SK-N-SH (cell line): ENCODE measurements around the gene PARD3B. TPM values are rescaled to one million over a fixed set of nuclear protein-coding genes. Genes with fewer than 3 reads are reported as not detected.

Source experiments
- CTCF ChIA-PET: fragments of 300-600, 350-600 bp; formaldehyde crosslinking; extraction: SDS; loops from one replicate; lab custom pipeline; 2021; lab: Yijun Ruan, JAX
- POLR2A ChIA-PET: fragments of 350-600 bp; sonication (Branson Sonifier 250); formaldehyde crosslinking; extraction: SDS; loops from one replicate; lab custom pipeline; 2020; ENCODE audit warnings: antibody characterized with exemption, inconsistent platforms; lab: Yijun Ruan, JAX
- DNase-seq: peaks from one replicate; pipeline ENCODE4 v3.0.0; 2012
- H2AFZ ChIP-seq: fragments of 200-600 bp; sonication (generic); 2 replicates; pipeline ENCODE4 v1.8.1; 2016; ENCODE audit warnings: antibody characterized with exemption, mild to moderate bottlenecking, low read depth
- H3F3A ChIP-seq: fragments of 200-600 bp; sonication (generic); replicated peaks from 2 replicates; pipeline ENCODE3; 2016; ENCODE audit warnings: antibody characterized with exemption, mild to moderate bottlenecking; ENCODE audit not compliant: insufficient read depth
- H3K27ac ChIP-seq, 2 experiments: fragments of 200-500 bp in 1 of 2; fragments of 200-600 bp in 1 of 2; sonication (Bioruptor generic) in 1 of 2; sonication (generic), shearing (Covaris generic) in 1 of 2; 2 replicates each; pipeline versions ENCODE4 v1.5.1 to v1.6.1; 2014 to 2016; ENCODE audit warnings: low read depth in 2 of 2, inconsistent platforms in 1 of 2, low read length in 1 of 2, mild to moderate bottlenecking in 1 of 2, mixed read lengths in 1 of 2
- H3K27me3 ChIP-seq: fragments of 200-600 bp; sonication (generic), shearing (Covaris generic); 2 replicates; pipeline ENCODE4 v1.6.1; 2016; ENCODE audit warnings: mixed run types; ENCODE audit not compliant: insufficient read depth
- H3K36me3 ChIP-seq, 2 experiments: fragments of 200-500 bp in 1 of 2; fragments of 200-600 bp in 1 of 2; sonication (Bioruptor generic) in 1 of 2; sonication (generic) in 1 of 2; replicated peaks in 1 of 2; 2 replicates each; pipeline versions ENCODE3 to v1.5.1; 2014 to 2016; ENCODE audit warnings: low read length in 1 of 2, mild to moderate bottlenecking in 1 of 2; ENCODE audit not compliant: insufficient read depth in 2 of 2, control insufficient read depth in 1 of 2
- H3K4me1 ChIP-seq, 2 experiments: fragments of 200-500 bp in 1 of 2; fragments of 200-600 bp in 1 of 2; sonication (Bioruptor generic) in 1 of 2; sonication (generic), shearing (Covaris generic) in 1 of 2; 2 replicates each; pipeline versions ENCODE4 v1.5.1 to v1.6.1; 2014 to 2016; ENCODE audit warnings: low read depth in 1 of 2, low read length in 1 of 2, mixed run types in 1 of 2; ENCODE audit not compliant: insufficient read depth in 2 of 2, control insufficient read depth in 1 of 2
- H3K4me2 ChIP-seq: fragments of 200-600 bp; sonication (generic), shearing (Covaris generic); 2 replicates; pipeline ENCODE4 v1.6.1; 2017; ENCODE audit warnings: mixed run types
- H3K4me3 ChIP-seq, 2 experiments: fragments of 200-500 bp in 1 of 2; fragments of 200-600 bp in 1 of 2; sonication (Bioruptor generic) in 1 of 2; sonication (generic), shearing (Covaris generic) in 1 of 2; 2 replicates each; pipeline versions ENCODE4 v1.5.1 to v1.8.1; 2014 to 2016; ENCODE audit warnings: low read depth in 2 of 2, inconsistent platforms in 1 of 2, low read length in 1 of 2, mild to moderate bottlenecking in 1 of 2, mixed read lengths in 1 of 2, moderate library complexity in 1 of 2
- H3K79me2 ChIP-seq: fragments of 200-600 bp; sonication (generic); 2 replicates; pipeline ENCODE4 v1.8.1; 2017; ENCODE audit warnings: mild to moderate bottlenecking; ENCODE audit not compliant: insufficient read depth
- H3K9ac ChIP-seq: fragments of 200-600 bp; sonication (generic); 2 replicates; pipeline ENCODE4 v1.6.1; 2017; ENCODE audit warnings: mixed run types
- H3K9me2 ChIP-seq: fragments of 200-600 bp; sonication (generic); 2 replicates; pipeline ENCODE4 v1.6.1; 2017; ENCODE audit warnings: mixed run types
- H3K9me3 ChIP-seq: fragments of 200-600 bp; sonication (generic); 2 replicates; pipeline ENCODE4 v1.6.1; 2017; ENCODE audit warnings: mixed run types, mild to moderate bottlenecking, moderate library complexity
- H4K20me1 ChIP-seq: fragments of 200-600 bp; sonication (generic); 2 replicates; pipeline ENCODE4 v1.6.1; 2017; ENCODE audit warnings: mild to moderate bottlenecking, mixed run types; ENCODE audit not compliant: insufficient read depth
- ELF1 ChIP-seq: IDR thresholded peaks from 2 replicates; pipeline ENCODE4 v1.4.0; 2012
- EZH2phosphoT487 ChIP-seq: fragments of 200-600 bp; sonication (generic); IDR thresholded peaks from 2 replicates; pipeline ENCODE4 v1.6.1; 2017; ENCODE audit warnings: low read depth, mixed run types, mild to moderate bottlenecking, antibody characterized with exemption, moderate library complexity, borderline replicate concordance
- FOXJ3 ChIP-seq: sonication (generic); formaldehyde crosslinking; IDR thresholded peaks from 2 replicates; pipeline ENCODE4 v1.5.1; 2020; ENCODE audit warnings: mild to moderate bottlenecking, missing genetic modification reagents
- FOXM1 ChIP-seq: IDR thresholded peaks from 2 replicates; pipeline ENCODE4 v1.4.0; 2012; ENCODE audit warnings: low read depth, mild to moderate bottlenecking
- GABPA ChIP-seq: IDR thresholded peaks from 2 replicates; pipeline ENCODE4 v1.4.0; 2012; ENCODE audit warnings: low read depth, mild to moderate bottlenecking
- MXI1 ChIP-seq: IDR thresholded peaks from 2 replicates; pipeline ENCODE4 v1.6.1; 2012; ENCODE audit warnings: mild to moderate bottlenecking, low read depth, low read length, improper control_type of control experiment
- NFIC ChIP-seq: IDR thresholded peaks from 2 replicates; pipeline ENCODE4 v1.4.0; 2012; ENCODE audit warnings: borderline replicate concordance
- NRF1 ChIP-seq: IDR thresholded peaks from 2 replicates; pipeline ENCODE4 v1.6.1; 2012; ENCODE audit warnings: low read depth, mild to moderate bottlenecking, low read length
- POLR2AphosphoS5 ChIP-seq: IDR thresholded peaks from 2 replicates; pipeline ENCODE4 v1.6.1; 2012; ENCODE audit warnings: low read depth, low read length
- RCOR1 ChIP-seq: fragments of 150-350 bp; IDR thresholded peaks from 2 replicates; pipeline ENCODE4 v1.6.1; 2017; ENCODE audit warnings: antibody characterized with exemption, low read length
- RFX5 ChIP-seq: IDR thresholded peaks from 2 replicates; pipeline ENCODE4 v1.6.1; 2012; ENCODE audit warnings: mild to moderate bottlenecking, improper control_type of control experiment, low read length
- SIN3A ChIP-seq: IDR thresholded peaks from 2 replicates; pipeline ENCODE4 v1.6.1; 2012; ENCODE audit warnings: low read depth, mild to moderate bottlenecking, low read length, moderate library complexity, borderline replicate concordance
- SMC3 ChIP-seq: IDR thresholded peaks from 2 replicates; pipeline ENCODE4 v1.6.1; 2012; ENCODE audit warnings: low read depth, low read length, improper control_type of control experiment
- YY1 ChIP-seq: IDR thresholded peaks from 2 replicates; pipeline ENCODE4 v1.4.0; 2012; ENCODE audit warnings: low read depth, mild to moderate bottlenecking
- polyA plus RNA-seq, 3 experiments: library from polyadenylated mRNA; depleted of rRNA; stranded (reverse); fragments of >200 nt; gene quantifications; 2 replicates each; pipeline ENCODE4 v1.2.3, GENCODE V29; 2012
- TF ChIP-seq, protein P1 (sequence below): fragments of 200-600 bp; sonication (generic); IDR thresholded peaks from 2 replicates; pipeline ENCODE4 v1.6.1; 2017; ENCODE audit warnings: antibody characterized with exemption, mild to moderate bottlenecking, moderate library complexity
- TF ChIP-seq, protein P2 (sequence below): IDR thresholded peaks from 2 replicates; pipeline ENCODE4 v1.4.0; 2012; ENCODE audit warnings: low read depth, borderline replicate concordance
- TF ChIP-seq, protein P3 (sequence below): fragments of 150-350 bp; IDR thresholded peaks from 2 replicates; pipeline ENCODE4 v1.6.1; 2016; ENCODE audit warnings: mild to moderate bottlenecking, low read depth, low read length
- TF ChIP-seq, protein P4 (sequence below): IDR thresholded peaks from 2 replicates; pipeline ENCODE4 v1.4.0; 2012; ENCODE audit warnings: low read depth

The PARD3B gene
- polyA plus RNA-seq, 1 of the 3 experiments (the other 2 are of a cell fraction), result 0.87 TPM

DNA sequence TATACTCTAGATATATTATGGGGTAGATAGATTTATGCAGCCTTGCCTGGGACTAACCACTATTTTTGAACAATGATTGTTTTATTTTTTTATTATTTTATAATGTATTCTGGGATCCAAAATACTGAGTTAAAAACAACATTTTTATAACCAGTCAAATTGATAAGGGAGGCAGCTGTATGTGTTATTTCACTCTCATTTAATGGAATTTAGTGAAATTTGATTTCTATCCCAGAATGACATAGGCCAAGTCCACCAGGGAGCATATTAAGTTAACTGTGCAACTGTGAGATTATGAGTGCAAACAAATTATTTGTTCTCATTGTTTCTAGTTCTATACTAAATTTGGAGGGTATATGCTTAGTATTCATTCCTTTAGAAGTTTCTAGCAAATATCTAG, 583.5 kb downstream of the PARD3B start:
- CTCF ChIA-PET, result interaction anchor here (0.9 kb wide), 1 partner anchor 870 kb away, joined by 3 read pairs; no protein-coding TSS in a partner anchor
- H3K4me1 ChIP-seq, result no peaks in the 10 kb centered on the region; a peak in 1 of 4 replicates
- TF ChIP-seq FOXM1, result no peak
- no peak for TF ChIP-seq NRF1
- TF ChIP-seq MXI1, result no peak
- no peak for TF ChIP-seq RCOR1
- no peak for TF ChIP-seq EZH2phosphoT487
- no peak for TF ChIP-seq ELF1
- TF ChIP-seq, protein P1, sequence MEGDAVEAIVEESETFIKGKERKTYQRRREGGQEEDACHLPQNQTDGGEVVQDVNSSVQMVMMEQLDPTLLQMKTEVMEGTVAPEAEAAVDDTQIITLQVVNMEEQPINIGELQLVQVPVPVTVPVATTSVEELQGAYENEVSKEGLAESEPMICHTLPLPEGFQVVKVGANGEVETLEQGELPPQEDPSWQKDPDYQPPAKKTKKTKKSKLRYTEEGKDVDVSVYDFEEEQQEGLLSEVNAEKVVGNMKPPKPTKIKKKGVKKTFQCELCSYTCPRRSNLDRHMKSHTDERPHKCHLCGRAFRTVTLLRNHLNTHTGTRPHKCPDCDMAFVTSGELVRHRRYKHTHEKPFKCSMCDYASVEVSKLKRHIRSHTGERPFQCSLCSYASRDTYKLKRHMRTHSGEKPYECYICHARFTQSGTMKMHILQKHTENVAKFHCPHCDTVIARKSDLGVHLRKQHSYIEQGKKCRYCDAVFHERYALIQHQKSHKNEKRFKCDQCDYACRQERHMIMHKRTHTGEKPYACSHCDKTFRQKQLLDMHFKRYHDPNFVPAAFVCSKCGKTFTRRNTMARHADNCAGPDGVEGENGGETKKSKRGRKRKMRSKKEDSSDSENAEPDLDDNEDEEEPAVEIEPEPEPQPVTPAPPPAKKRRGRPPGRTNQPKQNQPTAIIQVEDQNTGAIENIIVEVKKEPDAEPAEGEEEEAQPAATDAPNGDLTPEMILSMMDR, result no peak
- TF ChIP-seq, protein P2, sequence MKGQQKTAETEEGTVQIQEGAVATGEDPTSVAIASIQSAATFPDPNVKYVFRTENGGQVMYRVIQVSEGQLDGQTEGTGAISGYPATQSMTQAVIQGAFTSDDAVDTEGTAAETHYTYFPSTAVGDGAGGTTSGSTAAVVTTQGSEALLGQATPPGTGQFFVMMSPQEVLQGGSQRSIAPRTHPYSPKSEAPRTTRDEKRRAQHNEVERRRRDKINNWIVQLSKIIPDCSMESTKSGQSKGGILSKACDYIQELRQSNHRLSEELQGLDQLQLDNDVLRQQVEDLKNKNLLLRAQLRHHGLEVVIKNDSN, result no peak
- TF ChIP-seq SIN3A, result no peak
- TF ChIP-seq RFX5, result no peak
- no peak for TF ChIP-seq SMC3
- TF ChIP-seq GABPA, result no peak
- TF ChIP-seq, protein P3, sequence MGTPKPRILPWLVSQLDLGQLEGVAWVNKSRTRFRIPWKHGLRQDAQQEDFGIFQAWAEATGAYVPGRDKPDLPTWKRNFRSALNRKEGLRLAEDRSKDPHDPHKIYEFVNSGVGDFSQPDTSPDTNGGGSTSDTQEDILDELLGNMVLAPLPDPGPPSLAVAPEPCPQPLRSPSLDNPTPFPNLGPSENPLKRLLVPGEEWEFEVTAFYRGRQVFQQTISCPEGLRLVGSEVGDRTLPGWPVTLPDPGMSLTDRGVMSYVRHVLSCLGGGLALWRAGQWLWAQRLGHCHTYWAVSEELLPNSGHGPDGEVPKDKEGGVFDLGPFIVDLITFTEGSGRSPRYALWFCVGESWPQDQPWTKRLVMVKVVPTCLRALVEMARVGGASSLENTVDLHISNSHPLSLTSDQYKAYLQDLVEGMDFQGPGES, result no peak
- no peak for TF ChIP-seq FOXJ3
- no peak for TF ChIP-seq NFIC
- no peak for TF ChIP-seq YY1
- TF ChIP-seq, protein P4, sequence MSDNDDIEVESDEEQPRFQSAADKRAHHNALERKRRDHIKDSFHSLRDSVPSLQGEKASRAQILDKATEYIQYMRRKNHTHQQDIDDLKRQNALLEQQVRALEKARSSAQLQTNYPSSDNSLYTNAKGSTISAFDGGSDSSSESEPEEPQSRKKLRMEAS, result no peak
- no peak for TF ChIP-seq POLR2AphosphoS5

More for the DNA sequence above, 583.5 kb downstream of the PARD3B start:
- no peak for DNase-seq
- no peak overlapping the region for H2AFZ ChIP-seq
- H3K9me3 ChIP-seq, result no peaks in the 10 kb centered on the region
- no peak overlapping the region for H3K27ac ChIP-seq
- no peaks in the 10 kb centered on the region for H4K20me1 ChIP-seq
- no peaks in the 10 kb centered on the region for H3K36me3 ChIP-seq
- no peak overlapping the region for H3K4me2 ChIP-seq
- H3K27me3 ChIP-seq, result no peaks in the 10 kb centered on the region
- no peaks in the 10 kb centered on the region for H3K9me2 ChIP-seq
- no peaks in the 10 kb centered on the region for H3F3A ChIP-seq
- H3K4me3 ChIP-seq, result no peak overlapping the region
- POLR2A ChIA-PET, result no interaction called here
- H3K79me2 ChIP-seq, result no peaks in the 10 kb centered on the region
- H3K9ac ChIP-seq, result no peak overlapping the region
